A549 treated with dexamethasone at 1 μM for 4 hours (cell line): ENCODE data around the gene SORCS1. TPM values are rescaled to one million over a fixed set of nuclear protein-coding genes. Genes with fewer than 3 reads are reported as not detected.

Experiments used
- total RNA-seq: library from RNA; stranded (reverse); fragments of 200-300 nt; extraction: Qiagen RNA extraction; gene quantifications from 5 replicates; pipeline ENCODE4 v1.2.3, GENCODE V29; 2022

SORCS1 gene
- not detected in 5 replicates for total RNA-seq

DNA sequence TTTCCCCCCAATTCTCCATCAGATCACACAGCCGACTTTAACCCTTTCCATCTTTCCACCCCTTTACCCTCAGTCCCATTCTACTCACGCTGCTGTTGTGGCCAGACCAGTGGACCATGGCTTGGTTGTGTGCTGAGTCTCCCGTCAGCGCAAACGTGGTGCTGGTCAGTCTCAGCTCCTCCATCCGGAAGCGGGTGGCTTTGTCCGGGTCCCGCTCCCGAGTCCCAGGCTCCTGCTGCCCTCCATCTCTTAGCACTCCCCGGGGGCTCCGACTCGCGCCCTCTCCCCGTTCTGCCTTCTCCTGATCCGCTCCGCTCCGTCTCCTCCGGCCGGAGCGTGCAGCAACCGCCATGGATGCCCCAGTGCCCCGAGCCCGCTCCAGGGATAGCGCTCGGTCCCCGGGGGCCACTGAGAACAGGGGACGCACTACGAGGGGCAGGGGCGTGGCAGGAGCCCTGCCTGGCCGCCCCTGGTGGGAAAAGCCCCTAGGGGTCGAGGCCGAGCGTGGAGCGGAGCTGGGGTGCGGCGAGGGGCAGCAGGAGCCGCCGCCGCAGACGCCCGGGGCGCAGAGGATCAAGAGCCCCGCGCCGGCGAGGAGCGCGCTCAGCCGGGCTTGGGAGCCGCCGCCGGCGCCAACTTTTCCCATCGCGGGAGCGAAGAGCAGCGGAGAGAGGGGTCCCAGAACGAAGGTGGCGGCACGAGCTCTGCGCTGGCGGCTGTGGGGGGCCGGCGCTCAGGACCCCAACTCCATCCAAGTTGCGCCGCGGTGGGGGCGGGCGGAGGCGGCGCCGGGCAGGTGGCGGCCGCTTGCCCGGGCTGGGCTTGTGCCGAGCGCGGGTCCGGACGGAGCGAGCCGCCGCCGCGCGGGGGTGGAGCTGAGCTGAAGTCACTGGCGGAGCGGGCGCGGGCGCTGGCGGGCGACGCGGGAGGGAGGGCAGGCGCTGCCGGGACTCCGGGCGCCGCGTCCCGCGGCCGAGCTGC, at the start of gene SORCS1:
TSS of gene SORCS1 (minus strand) at position 826 of the 981 bp plus-strand sequence.

